OCI-LY1 (cell line): ENCODE measurements around the gene ZNF195.
"Not testable (repeated sequence)": the region's sequence is repeated elsewhere in the genome, so short reads cannot be mapped to it uniquely, and the experiment has no call there.

Experiments used
- CTCF ChIP-seq: fragments of 200-600 bp; sonication (generic), shearing (Covaris generic); IDR thresholded peaks from 2 replicates; pipeline ENCODE4 v1.5.1; 2017; ENCODE audit warnings: mild to moderate bottlenecking, antibody characterized with exemption, low read length, moderate library complexity, mixed read lengths
- EZH2 ChIP-seq: fragments of 200-600 bp; sonication (generic), shearing (Covaris generic); IDR thresholded peaks from 2 replicates; pipeline ENCODE4 v1.8.0; 2017; ENCODE audit warnings: borderline replicate concordance, mixed run types, mild to moderate bottlenecking, antibody characterized with exemption, low read length, moderate library complexity, mixed read lengths

- TF ChIP-seq CTCF, EZH2: not testable (repeated sequence)
Observed at GRCh38 chr11:3402181-3402860, 23.4 kb upstream of the ZNF195 start.
